ENCODE results near the gene AIRE.

AIRE gene

GRCh38 chr21:44262338-44263056 is 23.2 kb upstream of the AIRE start:
- in situ Hi-C loops (cut with MboI; ENCODE audit: low sequenced_read_pairs, unreplicated experiment) = no loop called here
- TF ChIP-seq CTCF (IDR thresholded peaks at IDR 0.05; ENCODE audit: borderline replicate concordance, control extremely low read depth, extremely low read depth, insufficient read depth, missing control alignments) = no peak
- no peak for DNase-seq (ENCODE audit: low spot score)

DNA sequence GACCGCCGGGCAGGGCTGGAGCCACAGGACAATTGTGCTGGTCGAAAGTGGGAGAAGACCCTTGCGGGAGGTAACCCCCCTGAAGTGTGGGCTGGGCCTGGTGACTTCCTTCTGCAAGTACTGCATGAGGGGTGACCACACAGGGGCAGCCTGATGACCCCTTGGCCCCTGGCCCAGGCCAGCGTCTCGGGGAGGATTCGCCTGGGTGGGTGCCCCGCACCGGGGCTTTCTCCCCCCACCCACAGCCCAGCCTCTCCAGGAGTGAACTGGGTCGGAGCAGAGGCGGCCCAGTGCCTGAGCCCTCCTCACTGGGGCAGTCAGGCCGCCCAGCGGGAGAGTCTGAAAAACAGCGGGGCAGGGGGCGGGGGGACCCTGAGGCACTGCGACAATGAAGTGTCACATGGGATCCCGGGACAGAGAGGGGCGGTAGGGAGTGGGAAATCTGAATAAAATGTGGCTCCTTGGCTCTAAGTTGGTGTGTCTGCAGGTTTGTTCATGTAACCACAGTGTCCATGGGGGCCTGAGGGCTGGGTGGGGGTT is 22.4 kb upstream of the AIRE start:
- DNase-seq (ENCODE audit: low spot score) = no peak
- TF ChIP-seq CTCF (IDR thresholded peaks at IDR 0.05; ENCODE audit: borderline replicate concordance, control extremely low read depth, extremely low read depth, insufficient read depth, missing control alignments) = no peak
- in situ Hi-C loops (cut with MboI; ENCODE audit: low sequenced_read_pairs, unreplicated experiment) = no loop called here

DNA sequence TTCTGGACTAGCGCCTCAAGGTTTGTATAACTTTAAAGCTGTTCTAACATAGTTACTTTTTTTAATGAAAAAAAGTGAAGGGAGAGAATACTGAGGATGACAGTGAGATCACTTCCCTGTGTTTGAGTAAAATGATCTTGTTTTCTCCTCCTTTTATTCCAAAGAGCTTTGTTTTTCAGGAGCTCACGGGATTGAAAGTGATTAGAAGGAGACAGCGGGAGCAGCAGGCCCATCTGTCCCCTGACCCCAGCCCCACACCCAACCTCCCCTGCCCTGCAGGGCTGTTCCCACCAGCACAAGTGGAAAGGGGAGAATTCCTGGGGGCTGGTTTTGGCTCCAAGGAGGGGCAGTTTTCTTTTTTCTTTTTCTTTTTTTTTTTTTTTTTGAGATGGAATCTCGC is 21.9 kb upstream of the AIRE start:
- in situ Hi-C loops (cut with MboI; ENCODE audit: low sequenced_read_pairs, unreplicated experiment) = no loop called here
- no peak for DNase-seq (ENCODE audit: low spot score)
- no peak for TF ChIP-seq CTCF (IDR thresholded peaks at IDR 0.05; ENCODE audit: borderline replicate concordance, control extremely low read depth, extremely low read depth, insufficient read depth, missing control alignments)

- in situ Hi-C loops (cut with MboI; ENCODE audit: low sequenced_read_pairs, unreplicated experiment) = no loop called here
- no peak for TF ChIP-seq CTCF (IDR thresholded peaks at IDR 0.05; ENCODE audit: borderline replicate concordance, control extremely low read depth, extremely low read depth, insufficient read depth, missing control alignments)
- DNase-seq (ENCODE audit: low spot score) = no peak
Measured at GRCh38 chr21:44265734-44266270, 19.9 kb upstream of the AIRE start.

- DNase-seq (ENCODE audit: low spot score) = no peak
- in situ Hi-C loops (cut with MboI; ENCODE audit: low sequenced_read_pairs, unreplicated experiment) = no loop called here
Measured at GRCh38 chr21:44267655-44268142, 18.0 kb upstream of the AIRE start.

GRCh38 chr21:44269090-44269489 is 16.6 kb upstream of the AIRE start:
- DNase-seq (ENCODE audit: low spot score) = no peak
- in situ Hi-C loops (cut with MboI; ENCODE audit: low sequenced_read_pairs, unreplicated experiment) = no loop called here
- no peak for TF ChIP-seq CTCF (IDR thresholded peaks at IDR 0.05; ENCODE audit: borderline replicate concordance, control extremely low read depth, extremely low read depth, insufficient read depth, missing control alignments)

More at GRCh38 chr21:44267655-44268142, 18.0 kb upstream of the AIRE start:
- peak; percentile 26 for TF ChIP-seq CTCF (IDR thresholded peaks at IDR 0.05; ENCODE audit: borderline replicate concordance, control extremely low read depth, extremely low read depth, insufficient read depth, missing control alignments)

Data from GM13976 (cell line).